IMR-90 (cell line): ENCODE results near the gene SMPDL3A. TPM values are rescaled to one million over a fixed set of nuclear protein-coding genes. Genes with fewer than 3 reads are reported as not detected.
"Not testable (repeated sequence)": the region's sequence is repeated elsewhere in the genome, so short reads cannot be mapped to it uniquely, and the experiment has no call there.

ENCODE experiments used
- ATAC-seq: fragments of 200-7000 bp; cut with Tn5 transposase; 2 replicates; pipeline ENCODE4 v1.9.1; 2020; ENCODE audit warnings: low read depth, mild to moderate bottlenecking, moderate library complexity
- BruUV-seq: library from RNA; stranded (reverse); fragments of 400-500 nt; replicated peaks from 2 replicates; lab custom pipeline; 2021; lab: Mats Ljungman, UMichigan
- CTCF ChIA-PET: fragments of 300-600 bp; formaldehyde crosslinking; extraction: SDS; loops from one replicate; lab custom pipeline; 2021; ENCODE audit warnings: antibody characterized with exemption; lab: Yijun Ruan, JAX
- POLR2A ChIA-PET: fragments of 300-600 bp; sonication (Branson Sonifier 250); formaldehyde crosslinking; loops from one replicate; lab custom pipeline; 2022; ENCODE audit warnings: antibody characterized with exemption; ENCODE audit not compliant: unreplicated experiment; lab: Charles Lee
- DNase-seq: peaks from one replicate; pipeline ENCODE4 v3.0.0; 2013
- H2AFZ ChIP-seq: replicated peaks from 2 replicates; pipeline ENCODE3; 2013; ENCODE audit warnings: low read length, mild to moderate bottlenecking; ENCODE audit not compliant: poor library complexity
- H2AK5ac ChIP-seq: 2 replicates; pipeline ENCODE4 v1.6.1; 2013; ENCODE audit warnings: low read depth, low read length, inconsistent platforms
- H2AK9ac ChIP-seq: replicated peaks from 2 replicates; pipeline ENCODE3; 2013; ENCODE audit warnings: mild to moderate bottlenecking, low read depth, low read length, moderate library complexity; ENCODE audit not compliant: poor library complexity
- H2BK120ac ChIP-seq: 2 replicates; pipeline ENCODE4 v1.6.1; 2013; ENCODE audit warnings: low read depth, low read length, inconsistent platforms
- H2BK15ac ChIP-seq: 3 replicates; pipeline ENCODE4 v1.6.1; 2013; ENCODE audit warnings: low read depth, low read length, inconsistent platforms
- H2BK20ac ChIP-seq: 2 replicates; pipeline ENCODE4 v1.6.1; 2013; ENCODE audit warnings: low read depth, mild to moderate bottlenecking, inconsistent platforms, low read length, moderate library complexity
- H2BK5ac ChIP-seq: 2 replicates; pipeline ENCODE4 v1.6.1; 2013; ENCODE audit warnings: mild to moderate bottlenecking, low read depth, low read length, inconsistent platforms; ENCODE audit not compliant: poor library complexity, severe bottlenecking
- H3K14ac ChIP-seq: replicated peaks from 2 replicates; pipeline ENCODE4 v1.6.1; 2013; ENCODE audit warnings: low read depth, low read length, inconsistent platforms
- H3K18ac ChIP-seq: 2 replicates; pipeline ENCODE4 v1.6.1; 2013; ENCODE audit warnings: low read depth, low read length, control low read depth
- H3K23ac ChIP-seq: 2 replicates; pipeline ENCODE4 v1.6.1; 2013; ENCODE audit warnings: low read depth, low read length, inconsistent platforms
- H3K27ac ChIP-seq: 2 replicates; pipeline ENCODE4 v1.5.1; 2013; ENCODE audit warnings: mild to moderate bottlenecking, control low read depth, low read length; ENCODE audit not compliant: insufficient read depth
- H3K27me3 ChIP-seq: 2 replicates; pipeline ENCODE4 v1.6.1; 2013; ENCODE audit warnings: low read length; ENCODE audit not compliant: control insufficient read depth, insufficient read depth
- H3K36me3 ChIP-seq: 2 replicates; pipeline ENCODE4 v1.6.1; 2013; ENCODE audit warnings: low read length, mixed read lengths; ENCODE audit not compliant: control insufficient read depth, insufficient read depth
- H3K4ac ChIP-seq: 2 replicates; pipeline ENCODE4 v1.6.1; 2013; ENCODE audit warnings: low read depth, low read length, inconsistent platforms
- H3K4me1 ChIP-seq: 2 replicates; pipeline ENCODE4 v1.6.1; 2013; ENCODE audit warnings: low read length, mixed read lengths; ENCODE audit not compliant: control insufficient read depth, insufficient read depth
- H3K4me2 ChIP-seq: 2 replicates; pipeline ENCODE4 v1.6.1; 2013; ENCODE audit warnings: low read depth, mild to moderate bottlenecking, control low read depth, low read length, moderate library complexity
- H3K4me3 ChIP-seq: 2 replicates; pipeline ENCODE4 v1.5.1; 2013; ENCODE audit warnings: low read depth, mild to moderate bottlenecking, control low read depth, low read length, moderate library complexity; ENCODE audit not compliant: insufficient read depth
- H3K56ac ChIP-seq: 2 replicates; pipeline ENCODE4 v1.6.1; 2013; ENCODE audit warnings: low read length, inconsistent platforms; ENCODE audit not compliant: insufficient read depth; ENCODE audit errors: extremely low read depth
- H3K79me1 ChIP-seq, 2 experiments: 2 replicates each; pipeline ENCODE4 v1.6.1; 2013; ENCODE audit warnings: low read length in 2 of 2, inconsistent platforms in 1 of 2, low read depth in 1 of 2
- H3K9ac ChIP-seq: 2 replicates; pipeline ENCODE4 v1.6.1; 2013; ENCODE audit warnings: low read depth, low read length, control low read depth
- H3K9me1 ChIP-seq: 2 replicates; pipeline ENCODE4 v1.6.1; 2013; ENCODE audit warnings: low read length, inconsistent platforms; ENCODE audit not compliant: insufficient read depth
- H3K9me3 ChIP-seq: 2 replicates; pipeline ENCODE4 v1.6.1; 2013; ENCODE audit warnings: low read length; ENCODE audit not compliant: control insufficient read depth, insufficient read depth
- H4K20me1 ChIP-seq: 2 replicates; pipeline ENCODE4 v1.6.1; 2013; ENCODE audit warnings: low read length, inconsistent platforms; ENCODE audit not compliant: insufficient read depth
- H4K5ac ChIP-seq: 2 replicates; pipeline ENCODE4 v1.6.1; 2013; ENCODE audit warnings: mild to moderate bottlenecking, low read depth, low read length, control low read depth
- H4K8ac ChIP-seq, 2 experiments: 2 replicates each; pipeline ENCODE4 v1.6.1; 2013; ENCODE audit warnings: low read depth in 2 of 2, low read length in 2 of 2, control low read depth in 1 of 2, inconsistent platforms in 1 of 2
- H4K91ac ChIP-seq: 2 replicates; pipeline ENCODE4 v1.6.1; 2013; ENCODE audit warnings: low read depth, low read length, inconsistent platforms; ENCODE audit not compliant: insufficient read depth
- CTCF ChIP-seq: conservative IDR thresholded peaks from 2 replicates; pipeline ENCODE4 v1.5.1; 2012; ENCODE audit warnings: mild to moderate bottlenecking, low read depth, low read length, improper control_type of control experiment
- RAD21 ChIP-seq: IDR thresholded peaks from 2 replicates; pipeline ENCODE4 v1.6.1; 2012; ENCODE audit warnings: low read length, improper control_type of control experiment
- SMC3 ChIP-seq: fragments of 150-350 bp; IDR thresholded peaks from 2 replicates; pipeline ENCODE4 v1.6.1; 2016; ENCODE audit warnings: low read depth, mild to moderate bottlenecking, antibody characterized with exemption, low read length, moderate library complexity
- WGBS, 2 experiments: methylation state at CpG; one replicate each; pipeline versions ENCODE4 v1.1.5 to v1.1.7; 2013; ENCODE audit warnings: missing lambda C conversion rate in 2 of 2; ENCODE audit not compliant: insufficient read length in 1 of 2; ENCODE audit errors: extremely low coverage in 2 of 2; 5-methylcytosine and 5-hydroxymethylcytosine counted together
- dilution Hi-C: fragments of 300-500 bp; cut with HindIII; formaldehyde crosslinking; loops from one replicate; pipeline ENCODE4 v1.14.3; 2018; ENCODE audit warnings: low sequenced_read_pairs; ENCODE audit not compliant: unreplicated experiment
- in situ Hi-C: fragments of 300-500 bp; cut with MboI; formaldehyde crosslinking; loops from 3 replicates; pipeline ENCODE4 v1.14.3; 2019; ENCODE audit warnings: low sequenced_read_pairs, inconsistent platforms, mixed read lengths
- intact Hi-C: fragments of 100-400 bp; cut with micrococcal nuclease; formaldehyde crosslinking; loops from 2 replicates; pipeline ENCODE4 v1.10.0; 2022
- polyA plus RNA-seq, 3 experiments: library from polyadenylated mRNA; depleted of rRNA; stranded (reverse); fragments of >200 nt; gene quantifications; 2 replicates each; pipeline ENCODE4 v1.2.3, GENCODE V29; 2012; ENCODE audit warnings: low replicate concordance in 1 of 3
- total RNA-seq: library from RNA; depleted of rRNA; stranded (reverse); fragments of >200 nt; gene quantifications from 2 replicates; pipeline ENCODE4 v1.2.3, GENCODE V29; 2012

SMPDL3A gene
- total and polyA plus RNA-seq, 2 of the 4 experiments (the other 2 are of a cell fraction): 9.9 to 14.2 TPM

GRCh38 chr6:122744247-122744646, 44.8 kb upstream of the SMPDL3A start:
- H3K4me1 ChIP-seq, H3K9me3 ChIP-seq, BruUV-seq, H4K91ac ChIP-seq, H2BK15ac ChIP-seq, H3K27ac ChIP-seq, H3K27me3 ChIP-seq, DNase-seq, H3K9ac ChIP-seq, H2AFZ ChIP-seq, H3K36me3 ChIP-seq, H2BK20ac ChIP-seq, ATAC-seq, H3K23ac ChIP-seq, H3K18ac ChIP-seq, in situ Hi-C loops, H3K9me1 ChIP-seq, H4K5ac ChIP-seq, H4K8ac ChIP-seq, H3K4ac ChIP-seq, H3K14ac ChIP-seq, H2BK5ac ChIP-seq, H3K79me1 ChIP-seq, H2AK5ac ChIP-seq, H2BK120ac ChIP-seq, H3K4me3 ChIP-seq, H3K56ac ChIP-seq, H4K20me1 ChIP-seq, POLR2A ChIA-PET, H3K4me2 ChIP-seq, H2AK9ac ChIP-seq, dilution Hi-C loops: not testable (repeated sequence)
- WGBS, 2 experiments: no CpG with 5 or more reads among the region's 8 CpGs
- intact Hi-C loops: loop anchor here (1.0 kb wide), 1 partner anchor 95 kb away; no protein-coding TSS in a partner anchor
- TF ChIP-seq SMC3 (peak; percentile 21; the same call in 1 of the 2 replicates), RAD21 (peak; percentile 38), CTCF (peak; percentile 45)
- CTCF ChIA-PET: interaction anchor here (0.5 to 1.8 kb wide), 4 partner anchors 81 to 302 kb away, joined by 3 to 6 read pairs (median 4); no protein-coding TSS in a partner anchor

- H2AFZ ChIP-seq, H2BK120ac ChIP-seq, DNase-seq, H2BK15ac ChIP-seq, H2AK9ac ChIP-seq, BruUV-seq, H2AK5ac ChIP-seq, H3K36me3 ChIP-seq, H3K27me3 ChIP-seq, H3K23ac ChIP-seq, H2BK20ac ChIP-seq, H4K8ac ChIP-seq, POLR2A ChIA-PET, H3K4me2 ChIP-seq, H3K9ac ChIP-seq, ATAC-seq, H3K9me1 ChIP-seq, H3K9me3 ChIP-seq, H3K4me3 ChIP-seq, dilution Hi-C loops, H3K4me1 ChIP-seq, H4K91ac ChIP-seq, H4K5ac ChIP-seq, H3K18ac ChIP-seq, H2BK5ac ChIP-seq, H3K56ac ChIP-seq, H3K14ac ChIP-seq, H3K79me1 ChIP-seq, in situ Hi-C loops, H4K20me1 ChIP-seq, H3K27ac ChIP-seq, H3K4ac ChIP-seq: not testable (repeated sequence)
- CTCF ChIA-PET: interaction anchor here (0.6 to 1.8 kb wide), 3 partner anchors 80 to 95 kb away, joined by 4 to 6 read pairs (median 4); no protein-coding TSS in a partner anchor
- intact Hi-C loops: loop anchor here (1.0 kb wide), 1 partner anchor 94 kb away; no protein-coding TSS in a partner anchor
- 40% methylated on average over 1 of the region's 3 CpGs; no CpG with 5 or more reads in 1 of the 2 experiments for WGBS, 2 experiments
Observed at GRCh38 chr6:122744856-122745255, 44.2 kb upstream of the SMPDL3A start.
